ENCODE results near the gene FOXP3.

DNA sequence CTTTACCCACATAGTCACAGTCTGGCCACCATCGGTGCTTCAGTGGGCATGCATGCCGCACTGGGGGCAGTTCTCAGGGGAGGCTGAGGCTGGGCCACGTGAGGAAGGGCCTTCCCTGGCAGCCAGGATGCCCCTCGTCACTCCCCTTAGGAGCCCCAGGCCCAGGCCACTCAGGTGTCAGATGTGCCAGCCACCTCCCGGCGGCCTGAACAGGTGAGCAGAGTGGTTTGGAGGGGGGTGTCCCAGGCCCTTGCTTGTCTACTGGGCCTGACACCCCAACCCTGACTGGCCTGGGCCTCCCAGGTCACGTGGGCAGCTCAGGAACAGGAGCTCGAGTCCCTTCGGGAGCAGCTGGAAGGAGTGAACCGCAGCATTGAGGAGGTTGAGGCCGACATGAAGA, 17.2 kb downstream of the FOXP3 start:
- TF ChIP-seq EP300 (IDR thresholded peaks at IDR 0.05; ENCODE audit: borderline replicate concordance in 1 of 2, low read depth in 1 of 2, low read length in 1 of 2) (no peak), RAD21 (IDR thresholded peaks at IDR 0.05; ENCODE audit: low read length) (no peak), ELF1 (IDR thresholded peaks at IDR 0.05) (no peak), POLR2AphosphoS5 (IDR thresholded peaks at IDR 0.05; ENCODE audit: low read depth, low read length) (no peak), CHD2 (IDR thresholded peaks at IDR 0.05; ENCODE audit: low read length, partially characterized antibody) (no peak), FOSL2 (IDR thresholded peaks at IDR 0.05; ENCODE audit: borderline replicate concordance, low read depth) (no peak)
- TF ChIP-seq, protein P1, sequence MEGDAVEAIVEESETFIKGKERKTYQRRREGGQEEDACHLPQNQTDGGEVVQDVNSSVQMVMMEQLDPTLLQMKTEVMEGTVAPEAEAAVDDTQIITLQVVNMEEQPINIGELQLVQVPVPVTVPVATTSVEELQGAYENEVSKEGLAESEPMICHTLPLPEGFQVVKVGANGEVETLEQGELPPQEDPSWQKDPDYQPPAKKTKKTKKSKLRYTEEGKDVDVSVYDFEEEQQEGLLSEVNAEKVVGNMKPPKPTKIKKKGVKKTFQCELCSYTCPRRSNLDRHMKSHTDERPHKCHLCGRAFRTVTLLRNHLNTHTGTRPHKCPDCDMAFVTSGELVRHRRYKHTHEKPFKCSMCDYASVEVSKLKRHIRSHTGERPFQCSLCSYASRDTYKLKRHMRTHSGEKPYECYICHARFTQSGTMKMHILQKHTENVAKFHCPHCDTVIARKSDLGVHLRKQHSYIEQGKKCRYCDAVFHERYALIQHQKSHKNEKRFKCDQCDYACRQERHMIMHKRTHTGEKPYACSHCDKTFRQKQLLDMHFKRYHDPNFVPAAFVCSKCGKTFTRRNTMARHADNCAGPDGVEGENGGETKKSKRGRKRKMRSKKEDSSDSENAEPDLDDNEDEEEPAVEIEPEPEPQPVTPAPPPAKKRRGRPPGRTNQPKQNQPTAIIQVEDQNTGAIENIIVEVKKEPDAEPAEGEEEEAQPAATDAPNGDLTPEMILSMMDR (IDR thresholded peaks at IDR 0.05) = no peak
- TF ChIP-seq, protein P2, sequence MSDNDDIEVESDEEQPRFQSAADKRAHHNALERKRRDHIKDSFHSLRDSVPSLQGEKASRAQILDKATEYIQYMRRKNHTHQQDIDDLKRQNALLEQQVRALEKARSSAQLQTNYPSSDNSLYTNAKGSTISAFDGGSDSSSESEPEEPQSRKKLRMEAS (IDR thresholded peaks at IDR 0.05; ENCODE audit: low read depth) = no peak
- TF ChIP-seq, protein P3, sequence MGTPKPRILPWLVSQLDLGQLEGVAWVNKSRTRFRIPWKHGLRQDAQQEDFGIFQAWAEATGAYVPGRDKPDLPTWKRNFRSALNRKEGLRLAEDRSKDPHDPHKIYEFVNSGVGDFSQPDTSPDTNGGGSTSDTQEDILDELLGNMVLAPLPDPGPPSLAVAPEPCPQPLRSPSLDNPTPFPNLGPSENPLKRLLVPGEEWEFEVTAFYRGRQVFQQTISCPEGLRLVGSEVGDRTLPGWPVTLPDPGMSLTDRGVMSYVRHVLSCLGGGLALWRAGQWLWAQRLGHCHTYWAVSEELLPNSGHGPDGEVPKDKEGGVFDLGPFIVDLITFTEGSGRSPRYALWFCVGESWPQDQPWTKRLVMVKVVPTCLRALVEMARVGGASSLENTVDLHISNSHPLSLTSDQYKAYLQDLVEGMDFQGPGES (IDR thresholded peaks at IDR 0.05; ENCODE audit: low read depth, low read length) = no peak

All from SK-N-SH (cell line).